ENCODE results near the gene SLC25A6. TPM values are rescaled to one million over a fixed set of nuclear protein-coding genes. Genes with fewer than 3 reads are reported as not detected.

SLC25A6 gene
- total and polyA plus RNA-seq, 2 of the 13 experiments (the other 11 are each of a cell fraction or from before 2014, with no cell fraction given), result 138 to 581 TPM

DNA sequence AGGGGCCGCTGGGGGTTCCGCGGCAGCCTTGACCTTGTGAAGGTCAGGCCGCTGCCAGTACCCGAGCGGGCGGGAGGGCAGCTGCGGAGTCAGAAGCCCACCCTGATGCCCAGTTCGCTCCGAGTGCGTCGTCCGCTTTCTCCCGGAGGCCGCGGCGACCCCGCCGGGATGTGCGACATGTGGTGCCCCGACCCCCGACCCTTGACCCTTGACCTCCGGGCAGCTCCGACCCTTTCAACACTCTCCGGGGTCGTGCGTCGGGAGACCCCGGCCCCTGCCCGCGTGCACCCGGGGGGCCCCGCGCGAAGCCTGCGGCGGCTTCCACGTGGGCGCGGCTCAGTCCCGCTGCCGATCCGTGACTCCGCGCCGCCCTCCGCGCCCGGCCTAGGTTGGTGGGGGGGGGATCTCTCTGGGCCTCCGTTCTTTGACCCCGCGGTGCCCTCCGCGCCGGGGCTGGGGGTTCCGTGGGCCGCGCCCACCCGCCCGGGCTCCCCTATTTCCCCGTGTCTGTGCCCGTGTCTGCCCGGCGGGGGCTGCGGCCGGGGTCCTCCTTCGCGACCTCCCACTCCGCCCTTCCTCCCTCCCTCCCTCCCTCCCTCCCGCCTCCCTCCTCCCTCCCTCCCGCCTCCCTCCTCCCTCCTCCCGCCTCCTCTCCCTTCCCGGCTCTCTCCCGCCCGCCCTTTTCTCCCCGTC is 609 bp upstream of the SLC25A6 start (continued):
- TF ChIP-seq HHEX (CRISPR knock-in tag; IDR thresholded peaks at IDR 0.05), result no peak
- no peak for TF ChIP-seq IRF2 (CRISPR knock-in tag; IDR thresholded peaks at IDR 0.05)
- TF ChIP-seq POLR2AphosphoS5 (IDR thresholded peaks at IDR 0.05; ENCODE audit: low read depth, low read length), result peak; percentile 57; the same call in 1 of the 2 replicates
- TF ChIP-seq, protein P1, sequence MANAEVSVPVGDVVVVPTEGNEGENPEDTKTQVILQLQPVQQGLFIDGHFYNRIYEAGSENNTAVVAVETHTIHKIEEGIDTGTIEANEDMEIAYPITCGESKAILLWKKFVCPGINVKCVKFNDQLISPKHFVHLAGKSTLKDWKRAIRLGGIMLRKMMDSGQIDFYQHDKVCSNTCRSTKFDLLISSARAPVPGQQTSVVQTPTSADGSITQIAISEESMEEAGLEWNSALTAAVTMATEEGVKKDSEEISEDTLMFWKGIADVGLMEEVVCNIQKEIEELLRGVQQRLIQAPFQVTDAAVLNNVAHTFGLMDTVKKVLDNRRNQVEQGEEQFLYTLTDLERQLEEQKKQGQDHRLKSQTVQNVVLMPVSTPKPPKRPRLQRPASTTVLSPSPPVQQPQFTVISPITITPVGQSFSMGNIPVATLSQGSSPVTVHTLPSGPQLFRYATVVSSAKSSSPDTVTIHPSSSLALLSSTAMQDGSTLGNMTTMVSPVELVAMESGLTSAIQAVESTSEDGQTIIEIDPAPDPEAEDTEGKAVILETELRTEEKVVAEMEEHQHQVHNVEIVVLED (CRISPR knock-in tag; IDR thresholded peaks at IDR 0.05; ENCODE audit: borderline replicate concordance), result peak; percentile 19; the same call in 1 of the 2 replicates
- peak; percentile 66 for TF ChIP-seq PHF8 (CRISPR knock-in tag; IDR thresholded peaks at IDR 0.05)
- TF ChIP-seq, protein P2, sequence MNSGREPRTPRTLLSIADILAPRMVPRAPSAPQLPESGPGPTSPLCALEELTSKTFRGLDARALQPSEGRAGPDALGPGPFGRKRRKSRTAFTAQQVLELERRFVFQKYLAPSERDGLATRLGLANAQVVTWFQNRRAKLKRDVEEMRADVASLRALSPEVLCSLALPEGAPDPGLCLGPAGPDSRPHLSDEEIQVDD (CRISPR knock-in tag; IDR thresholded peaks at IDR 0.05; ENCODE audit: borderline replicate concordance), result peak; percentile 64; the same call in 1 of the 2 replicates
- 0 out of 2 replicates have a peak, but pooled peaks have one; percentile 34 for TF ChIP-seq ZFP1 (CRISPR knock-in tag; IDR thresholded peaks at IDR 0.05)
- peak; percentile 21; the same call in 1 of the 2 replicates for TF ChIP-seq ZNF749 (CRISPR knock-in tag; IDR thresholded peaks at IDR 0.05; ENCODE audit: borderline replicate concordance)
- TF ChIP-seq ZNF24 (IDR thresholded peaks at IDR 0.05), result 0 out of 2 replicates have a peak, but pooled peaks have one; percentile 46
- no peak for TF ChIP-seq IKZF1 (IDR thresholded peaks at IDR 0.05)
- TF ChIP-seq ZNF569 (CRISPR knock-in tag; IDR thresholded peaks at IDR 0.05; ENCODE audit: borderline replicate concordance), result peak; percentile 84; the same call in 1 of the 2 replicates
- TF ChIP-seq, protein P3, sequence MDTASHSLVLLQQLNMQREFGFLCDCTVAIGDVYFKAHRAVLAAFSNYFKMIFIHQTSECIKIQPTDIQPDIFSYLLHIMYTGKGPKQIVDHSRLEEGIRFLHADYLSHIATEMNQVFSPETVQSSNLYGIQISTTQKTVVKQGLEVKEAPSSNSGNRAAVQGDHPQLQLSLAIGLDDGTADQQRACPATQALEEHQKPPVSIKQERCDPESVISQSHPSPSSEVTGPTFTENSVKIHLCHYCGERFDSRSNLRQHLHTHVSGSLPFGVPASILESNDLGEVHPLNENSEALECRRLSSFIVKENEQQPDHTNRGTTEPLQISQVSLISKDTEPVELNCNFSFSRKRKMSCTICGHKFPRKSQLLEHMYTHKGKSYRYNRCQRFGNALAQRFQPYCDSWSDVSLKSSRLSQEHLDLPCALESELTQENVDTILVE (CRISPR knock-in tag; IDR thresholded peaks at IDR 0.05), result 0 out of 2 replicates have a peak, but pooled peaks have one; percentile 38
- no peak for TF ChIP-seq RFX1 (IDR thresholded peaks at IDR 0.05)
- TF ChIP-seq, protein P4, sequence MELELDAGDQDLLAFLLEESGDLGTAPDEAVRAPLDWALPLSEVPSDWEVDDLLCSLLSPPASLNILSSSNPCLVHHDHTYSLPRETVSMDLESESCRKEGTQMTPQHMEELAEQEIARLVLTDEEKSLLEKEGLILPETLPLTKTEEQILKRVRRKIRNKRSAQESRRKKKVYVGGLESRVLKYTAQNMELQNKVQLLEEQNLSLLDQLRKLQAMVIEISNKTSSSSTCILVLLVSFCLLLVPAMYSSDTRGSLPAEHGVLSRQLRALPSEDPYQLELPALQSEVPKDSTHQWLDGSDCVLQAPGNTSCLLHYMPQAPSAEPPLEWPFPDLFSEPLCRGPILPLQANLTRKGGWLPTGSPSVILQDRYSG (CRISPR knock-in tag; IDR thresholded peaks at IDR 0.05), result no peak
- 0 out of 2 replicates have a peak, but pooled peaks have one; percentile 55 for TF ChIP-seq KLF6 (CRISPR knock-in tag; IDR thresholded peaks at IDR 0.05)
- TF ChIP-seq HNRNPK (IDR thresholded peaks at IDR 0.05; ENCODE audit: low read depth, low read length, poor library complexity, severe bottlenecking), result peak; percentile 99
- TF ChIP-seq BRCA1 (CRISPR knock-in tag; IDR thresholded peaks at IDR 0.05), result peak; percentile 20; the same call in 1 of the 2 replicates
- TF ChIP-seq AKAP8 (CRISPR knock-in tag; IDR thresholded peaks at IDR 0.05), result no peak
- TF ChIP-seq ZBTB42 (CRISPR knock-in tag; IDR thresholded peaks at IDR 0.05), result peak; percentile 57; the same call in 1 of the 2 replicates
- no peak for TF ChIP-seq SNRNP70 (IDR thresholded peaks at IDR 0.05; ENCODE audit: low read depth, low read length)
- TF ChIP-seq ZNF12 (CRISPR knock-in tag; IDR thresholded peaks at IDR 0.05), result no peak
- TF ChIP-seq BCLAF1 (IDR thresholded peaks at IDR 0.05), result no peak
- peak; percentile 54; the same call in 1 of the 2 replicates for TF ChIP-seq RAD21 (CRISPR knock-in tag; IDR thresholded peaks at IDR 0.05)
- TF ChIP-seq MIER2 (CRISPR knock-in tag; IDR thresholded peaks at IDR 0.05), result 0 out of 2 replicates have a peak, but pooled peaks have one; percentile 4
- TF ChIP-seq ZNF546 (CRISPR knock-in tag; conservative IDR thresholded peaks at IDR 0.05), result 0 out of 2 replicates have a peak, but pooled peaks have one; percentile 68
